ENCODE data around the gene ARHGEF17.

Gene ARHGEF17

DNA sequence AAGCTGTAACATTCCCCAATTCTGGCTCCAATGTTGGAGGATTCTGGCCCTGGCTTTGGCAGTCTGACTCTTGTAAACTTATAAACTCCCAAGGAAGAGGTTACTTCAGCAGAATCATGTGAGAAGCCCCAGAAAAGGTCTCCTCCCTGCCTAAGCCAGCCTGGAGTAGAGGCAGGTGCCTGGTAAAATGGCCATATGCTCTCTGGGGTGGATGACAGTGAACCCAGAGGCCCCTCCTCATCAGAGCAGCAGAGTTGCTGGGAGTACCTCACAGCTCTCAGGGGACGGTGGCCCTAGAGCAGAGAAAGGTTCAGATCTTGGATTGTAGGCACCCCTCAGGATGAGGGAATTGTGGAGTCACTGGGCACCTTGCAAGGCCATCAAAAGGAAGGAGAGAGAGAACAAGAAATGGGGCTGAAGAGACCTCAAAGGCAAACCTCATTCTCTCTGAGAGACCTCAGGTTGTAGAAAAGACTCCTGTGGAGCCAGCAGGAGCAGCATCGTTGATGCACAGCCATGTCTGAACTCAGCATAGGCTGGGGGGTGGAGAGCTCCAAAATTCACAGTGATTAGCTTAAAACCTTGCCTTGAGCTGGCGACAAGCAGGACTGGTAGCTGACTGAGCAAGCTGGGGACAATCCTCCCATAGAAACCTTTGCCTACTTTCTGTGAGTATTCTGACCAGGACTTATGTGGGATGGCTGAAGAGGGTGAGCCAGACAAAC lies 40.8 kb upstream of the ARHGEF17 start (continued):
- no peak for TF ChIP-seq ZNF280C (tag by site-specific recombination; IDR thresholded peaks at IDR 0.05)
- no peak for TF ChIP-seq ZBTB1 (tag by site-specific recombination; IDR thresholded peaks at IDR 0.05)
- no peak for TF ChIP-seq ZNF837 (tag by site-specific recombination; IDR thresholded peaks at IDR 0.05)
- no peak for TF ChIP-seq ZNF274 (IDR thresholded peaks at IDR 0.05; ENCODE audit: low read length)
- no peak for TF ChIP-seq ZNF274 (tag by site-specific recombination; IDR thresholded peaks at IDR 0.05; ENCODE audit: borderline replicate concordance)
- TF ChIP-seq ZSCAN16 (tag by site-specific recombination; IDR thresholded peaks at IDR 0.05), result no peak
- no peak for TF ChIP-seq ZNF112 (tag by site-specific recombination; IDR thresholded peaks at IDR 0.05)

- Histone ChIP-seq H3K36me3 (ENCODE audit: control insufficient read depth in 2 of 2, insufficient read depth in 1 of 2, low read length in 2 of 2) (no peaks in the 10 kb centered on the region), H3K4me3 (ENCODE audit: low read depth, low read length) (no peak overlapping the region), H3K9me3 (ENCODE audit: control insufficient read depth, insufficient read depth, low read depth, low read length) (no peaks in the 10 kb centered on the region), H3K27ac (ENCODE audit: extremely low read depth, low read depth, low read length) (no peak overlapping the region), H3K4me1 (ENCODE audit: control insufficient read depth, insufficient read depth, low read length) (no peaks in the 10 kb centered on the region)
- TF ChIP-seq ZNF175 (tag by site-specific recombination; IDR thresholded peaks at IDR 0.05) (no peak), ZNF354C (tag by site-specific recombination; IDR thresholded peaks at IDR 0.05; ENCODE audit: borderline replicate concordance, low read depth) (no peak), ZSCAN23 (tag by site-specific recombination; IDR thresholded peaks at IDR 0.05) (no peak), PRDM6 (tag by site-specific recombination; IDR thresholded peaks at IDR 0.05) (no peak), KLF17 (tag by site-specific recombination; IDR thresholded peaks at IDR 0.05) (no peak), ZNF404 (tag by site-specific recombination; IDR thresholded peaks at IDR 0.05) (no peak), SP2 (tag by site-specific recombination; IDR thresholded peaks at IDR 0.05) (no peak), BCL11A (tag by site-specific recombination; IDR thresholded peaks at IDR 0.05; ENCODE audit: low read depth) (no peak), ZNF561 (tag by site-specific recombination; IDR thresholded peaks at IDR 0.05; ENCODE audit: borderline replicate concordance) (no peak)
- TF ChIP-seq, protein P1, sequence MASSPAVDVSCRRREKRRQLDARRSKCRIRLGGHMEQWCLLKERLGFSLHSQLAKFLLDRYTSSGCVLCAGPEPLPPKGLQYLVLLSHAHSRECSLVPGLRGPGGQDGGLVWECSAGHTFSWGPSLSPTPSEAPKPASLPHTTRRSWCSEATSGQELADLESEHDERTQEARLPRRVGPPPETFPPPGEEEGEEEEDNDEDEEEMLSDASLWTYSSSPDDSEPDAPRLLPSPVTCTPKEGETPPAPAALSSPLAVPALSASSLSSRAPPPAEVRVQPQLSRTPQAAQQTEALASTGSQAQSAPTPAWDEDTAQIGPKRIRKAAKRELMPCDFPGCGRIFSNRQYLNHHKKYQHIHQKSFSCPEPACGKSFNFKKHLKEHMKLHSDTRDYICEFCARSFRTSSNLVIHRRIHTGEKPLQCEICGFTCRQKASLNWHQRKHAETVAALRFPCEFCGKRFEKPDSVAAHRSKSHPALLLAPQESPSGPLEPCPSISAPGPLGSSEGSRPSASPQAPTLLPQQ (tag by site-specific recombination; IDR thresholded peaks at IDR 0.05), result no peak
- ChIA-PET CTCF (interaction anchor here (0.6 to 1.4 kb wide), 5 partner anchors 10 to 82 kb away, joined by 3 to 4 read pairs (median 3); no protein-coding TSS in a partner anchor), POLR2A (no interaction called here)
Measured at GRCh38 chr11:73267906-73268540, 40.1 kb upstream of the ARHGEF17 start.
